ENCODE data around the gene ATP6AP1. TPM values are rescaled to one million over a fixed set of nuclear protein-coding genes. Genes with fewer than 3 reads are reported as not detected.

Gene ATP6AP1
- total RNA-seq, 2 experiments from 2014 or later: 46.1 to 46.9 TPM

DNA sequence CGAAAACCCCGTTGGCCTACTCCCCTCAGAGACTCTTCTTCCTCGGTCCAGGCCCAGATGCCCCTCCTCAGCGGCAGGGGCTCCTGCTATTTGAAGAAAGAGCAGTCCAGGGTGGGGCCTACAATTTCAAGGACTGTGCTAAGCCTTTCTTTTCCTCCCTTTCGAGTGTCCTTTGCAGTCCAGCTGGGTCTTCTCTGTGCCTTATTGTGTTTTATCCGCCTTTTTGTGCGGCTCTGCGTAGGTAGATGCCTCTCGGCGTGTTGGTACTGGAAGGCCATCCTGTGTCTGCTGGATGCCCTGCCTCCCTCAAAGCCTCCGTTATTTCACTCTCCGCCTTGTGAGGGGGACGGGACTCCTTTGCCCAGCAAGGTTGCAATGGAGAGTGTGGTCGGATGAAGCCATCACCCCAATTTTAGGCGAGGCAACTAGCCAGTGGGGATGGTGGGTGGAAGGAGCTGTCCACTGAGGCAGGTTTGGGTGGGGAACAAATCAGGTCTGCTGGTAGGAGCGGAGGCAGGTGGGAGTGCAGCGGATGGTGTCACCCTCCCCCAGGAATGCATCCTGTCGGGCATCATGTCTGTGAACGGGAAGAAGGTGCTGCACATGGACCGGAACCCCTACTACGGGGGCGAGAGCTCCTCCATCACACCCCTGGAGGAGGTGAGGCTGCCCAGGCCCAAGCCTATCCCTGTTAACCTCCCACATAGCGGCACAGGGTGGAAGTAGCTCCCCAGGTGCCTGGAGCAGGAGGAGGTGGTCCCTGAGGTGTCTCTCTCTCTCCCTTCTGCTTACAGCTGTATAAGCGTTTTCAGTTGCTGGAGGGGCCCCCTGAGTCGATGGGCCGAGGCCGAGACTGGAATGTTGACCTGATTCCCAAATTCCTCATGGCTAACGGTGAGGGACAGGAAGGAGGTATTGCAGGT is 9.8 kb downstream of the ATP6AP1 start:
- Mint-ChIP-seq H3K4me3 (peak overlapping the region; percentile 81), H3K4me1 (peaks cover 31% of the 10 kb centered on the region), H3K27ac (peak overlapping the region; percentile 83), H3K9me3 (no peaks in the 10 kb centered on the region), H3K36me3 (ENCODE audit: low read depth) (peaks cover 21% of the 10 kb centered on the region), H3K27me3 (no peaks in the 10 kb centered on the region)
- POLR2A ChIA-PET: no interaction called here
- CTCF ChIA-PET: interaction anchor here (0.6 to 1.2 kb wide), 2 partner anchors 10 to 199 kb away, joined by 3 to 4 read pairs; partner anchors contain the start of gene ATP6AP1
- DNase-seq: no peak

- Mint-ChIP-seq H3K27ac (no peak overlapping the region), H3K4me1 (peaks cover 36% of the 10 kb centered on the region), H3K27me3 (no peaks in the 10 kb centered on the region), H3K9me3 (no peaks in the 10 kb centered on the region), H3K4me3 (no peak overlapping the region), H3K36me3 (ENCODE audit: low read depth) (peaks cover 17% of the 10 kb centered on the region)
- ChIA-PET POLR2A (no interaction called here), CTCF (interaction anchor here (1.2 kb wide), 1 partner anchor 11 kb away, joined by 3 read pairs; the partner anchor contains the start of gene ATP6AP1)
- DNase-seq: no peak
These were observed 11.4 kb downstream of the ATP6AP1 start for GRCh38 chrX:154439841-154440240.

GRCh38 chrX:154440623-154441357 is 12.3 kb downstream of the ATP6AP1 start:
- Mint-ChIP-seq H3K27ac (no peak overlapping the region), H3K27me3 (no peaks in the 10 kb centered on the region), H3K36me3 (ENCODE audit: low read depth) (peaks cover 11% of the 10 kb centered on the region), H3K9me3 (no peaks in the 10 kb centered on the region), H3K4me1 (peaks cover 36% of the 10 kb centered on the region), H3K4me3 (no peak overlapping the region)
- POLR2A ChIA-PET: no interaction called here
- DNase-seq: no peak
- CTCF ChIA-PET: interaction anchor here (1.0 to 1.5 kb wide), 3 partner anchors 10 to 42 kb away, joined by 3 to 5 read pairs (median 4); partner anchors contain the start of genes ATP6AP1 and RPL10

DNA sequence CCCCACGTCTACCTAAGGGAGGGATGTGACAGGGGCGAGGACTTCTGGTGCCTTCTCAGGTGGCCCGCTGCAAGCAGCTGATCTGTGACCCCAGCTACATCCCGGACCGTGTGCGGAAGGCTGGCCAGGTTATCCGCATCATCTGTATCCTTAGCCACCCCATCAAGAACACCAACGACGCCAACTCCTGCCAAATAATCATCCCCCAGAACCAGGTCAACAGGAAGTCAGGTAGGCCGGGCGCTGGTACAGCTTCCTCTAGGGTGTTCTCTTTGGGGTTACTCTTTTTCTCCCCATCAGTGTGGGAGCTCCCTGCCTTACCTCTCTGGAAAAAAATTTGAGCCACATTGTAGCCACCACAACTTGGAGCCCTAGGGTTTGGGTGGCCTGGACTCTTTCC is 13.1 kb downstream of the ATP6AP1 start:
- H3K4me1 Mint-ChIP-seq: peaks cover 29% of the 10 kb centered on the region
- CTCF ChIA-PET: interaction anchor here (1.1 to 1.5 kb wide), 2 partner anchors 9 to 13 kb away, joined by 3 to 4 read pairs; partner anchors contain the start of gene ATP6AP1
- no peaks in the 10 kb centered on the region for H3K27me3 Mint-ChIP-seq
- no peak overlapping the region for H3K4me3 Mint-ChIP-seq
- POLR2A ChIA-PET: no interaction called here
- H3K36me3 Mint-ChIP-seq (ENCODE audit: low read depth): peaks cover 7% of the 10 kb centered on the region
- no peak overlapping the region for H3K27ac Mint-ChIP-seq
- DNase-seq: no peak
- H3K9me3 Mint-ChIP-seq: no peaks in the 10 kb centered on the region

DNA sequence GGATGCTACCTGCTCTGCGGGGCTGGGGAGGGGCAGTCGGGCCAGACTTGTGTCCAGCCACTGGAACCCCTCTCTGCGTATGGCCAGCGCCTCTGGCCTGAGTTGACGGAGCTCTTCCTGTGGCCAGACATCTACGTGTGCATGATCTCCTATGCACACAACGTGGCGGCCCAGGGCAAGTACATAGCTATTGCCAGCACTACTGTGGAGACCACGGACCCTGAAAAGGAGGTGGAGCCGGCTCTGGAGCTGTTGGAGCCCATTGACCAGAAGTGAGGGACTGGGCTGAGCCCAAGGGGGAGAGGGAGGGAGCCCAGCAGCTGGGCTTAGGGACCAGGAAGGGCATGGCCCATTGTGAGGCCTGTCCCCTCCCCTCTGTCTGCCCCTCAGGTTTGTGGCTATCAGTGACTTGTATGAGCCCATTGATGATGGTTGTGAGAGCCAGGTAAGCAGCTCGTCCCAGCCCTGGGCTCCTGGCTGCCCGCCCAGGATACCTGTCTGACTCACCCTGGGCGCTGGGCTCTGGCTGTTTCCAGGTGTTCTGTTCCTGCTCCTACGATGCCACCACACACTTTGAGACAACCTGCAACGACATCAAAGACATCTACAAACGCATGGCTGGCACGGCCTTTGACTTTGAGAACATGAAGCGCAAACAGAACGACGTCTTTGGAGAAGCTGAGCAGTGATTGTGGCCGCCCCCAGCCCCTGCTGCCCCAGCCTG is 13.7 kb downstream of the ATP6AP1 start:
- no peak for DNase-seq
- CTCF ChIA-PET: interaction anchor here (1.5 kb wide), 1 partner anchor 14 kb away, joined by 4 read pairs; the partner anchor contains the start of gene ATP6AP1
- no peak overlapping the region for H3K4me3 Mint-ChIP-seq
- no peaks in the 10 kb centered on the region for H3K27me3 Mint-ChIP-seq
- peaks cover 31% of the 10 kb centered on the region for H3K4me1 Mint-ChIP-seq
- POLR2A ChIA-PET: no interaction called here
- H3K27ac Mint-ChIP-seq: peak overlapping the region; percentile 19
- peaks cover 10% of the 10 kb centered on the region for H3K36me3 Mint-ChIP-seq (ENCODE audit: low read depth)
- H3K9me3 Mint-ChIP-seq: no peaks in the 10 kb centered on the region

DNA sequence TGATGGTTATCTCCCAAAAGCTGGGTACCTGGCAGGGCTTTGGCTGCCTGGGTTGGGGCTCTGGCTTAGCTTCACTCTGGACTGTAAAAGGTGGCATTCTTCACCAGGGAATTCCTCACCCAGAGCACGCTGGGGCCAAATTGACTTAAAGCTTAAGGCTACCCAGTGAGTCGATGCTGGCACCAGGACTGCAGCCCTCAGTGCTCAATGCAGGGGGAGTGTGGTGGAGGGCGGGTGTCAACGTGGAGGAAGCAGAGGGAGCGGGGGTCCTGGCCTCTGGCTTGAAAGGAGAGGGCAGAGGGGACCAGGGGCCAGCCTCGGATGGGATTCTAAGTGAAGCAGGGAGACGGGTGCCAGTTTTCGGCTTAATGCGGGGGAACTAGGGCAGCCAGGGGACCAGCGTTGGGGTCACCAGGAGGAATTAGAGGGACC is 15.0 kb downstream of the ATP6AP1 start:
- no peaks in the 10 kb centered on the region for H3K9me3 Mint-ChIP-seq
- no peak for DNase-seq
- peaks cover 11% of the 10 kb centered on the region for H3K36me3 Mint-ChIP-seq (ENCODE audit: low read depth)
- ChIA-PET CTCF (no interaction called here), POLR2A (no interaction called here)
- peak overlapping the region; percentile 84 for H3K27ac Mint-ChIP-seq
- peaks cover 24% of the 10 kb centered on the region for H3K4me1 Mint-ChIP-seq
- no peaks in the 10 kb centered on the region for H3K27me3 Mint-ChIP-seq
- peak overlapping the region; percentile 70 for H3K4me3 Mint-ChIP-seq

DNA sequence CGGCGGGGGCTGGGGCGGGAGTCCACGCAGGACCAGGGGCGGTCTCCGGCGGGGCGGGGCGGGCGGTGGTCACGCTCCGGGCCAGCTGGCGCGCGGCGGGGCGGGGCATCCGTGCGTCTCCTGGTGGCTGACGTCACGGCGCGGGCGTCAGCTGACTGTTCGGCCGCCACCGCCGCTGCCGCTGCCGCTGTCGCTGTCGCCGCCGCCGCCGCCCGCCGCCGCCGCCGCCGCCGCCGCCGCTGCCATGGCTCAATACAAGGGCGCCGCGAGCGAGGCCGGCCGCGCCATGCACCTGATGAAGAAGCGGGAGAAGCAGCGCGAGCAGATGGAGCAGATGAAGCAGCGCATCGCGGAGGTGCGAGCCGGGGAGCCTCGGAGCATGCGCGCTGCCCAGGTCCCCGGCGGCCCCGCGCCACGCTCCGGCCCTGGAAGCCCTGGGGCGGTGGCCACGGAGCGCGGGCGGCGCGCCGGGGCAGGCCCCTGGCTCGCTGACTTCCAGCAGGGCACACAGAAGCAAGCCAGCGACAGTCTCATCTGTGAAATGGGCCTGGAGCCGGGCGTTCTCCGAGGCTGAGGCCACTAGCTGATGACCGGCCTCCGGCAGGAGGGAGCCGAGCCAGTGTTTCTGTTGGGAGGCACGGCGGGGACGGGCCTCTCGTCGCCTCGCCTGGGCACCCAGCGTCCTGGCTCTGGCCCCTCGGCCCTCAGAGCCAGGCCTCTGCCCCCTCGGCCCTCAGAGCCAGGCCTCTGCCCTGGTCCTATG is 15.7 kb downstream of the ATP6AP1 start, which contains the start of gene FAM50A:
Gene FAM50A (plus strand): TSS at position 150 of the 763 bp plus-strand sequence. CDS start 95 bp downstream, at position 245.
- H3K4me3 Mint-ChIP-seq: peak within 1 kb of the TSS; percentile 70
- DNase-seq: peak; percentile 66
- H3K36me3 Mint-ChIP-seq (ENCODE audit: low read depth): peaks cover 11% of the 10 kb centered on the region
- POLR2A ChIA-PET: no interaction called here
- peaks cover 22% of the 10 kb centered on the region for H3K4me1 Mint-ChIP-seq
- H3K9me3 Mint-ChIP-seq: no peaks in the 10 kb centered on the region
- peak within 1 kb of the TSS; percentile 84 for H3K27ac Mint-ChIP-seq
- H3K27me3 Mint-ChIP-seq: no peaks in the 10 kb centered on the region
- CTCF ChIA-PET: interaction anchor here (1.1 kb wide), 1 partner anchor 11 kb away, joined by 3 read pairs; no protein-coding TSS in a partner anchor

GRCh38 chrX:154444755-154445246 is 16.3 kb downstream of the ATP6AP1 start:
- H3K9me3 Mint-ChIP-seq: no peaks in the 10 kb centered on the region
- H3K36me3 Mint-ChIP-seq (ENCODE audit: low read depth): peaks cover 11% of the 10 kb centered on the region
- H3K27ac Mint-ChIP-seq: no peak overlapping the region
- H3K27me3 Mint-ChIP-seq: no peaks in the 10 kb centered on the region
- ChIA-PET CTCF (interaction anchor here (1.1 kb wide), 1 partner anchor 10 kb away, joined by 3 read pairs; no protein-coding TSS in a partner anchor), POLR2A (no interaction called here)
- peak overlapping the region; percentile 56 for H3K4me3 Mint-ChIP-seq
- peaks cover 21% of the 10 kb centered on the region for H3K4me1 Mint-ChIP-seq
- DNase-seq: no peak

DNA sequence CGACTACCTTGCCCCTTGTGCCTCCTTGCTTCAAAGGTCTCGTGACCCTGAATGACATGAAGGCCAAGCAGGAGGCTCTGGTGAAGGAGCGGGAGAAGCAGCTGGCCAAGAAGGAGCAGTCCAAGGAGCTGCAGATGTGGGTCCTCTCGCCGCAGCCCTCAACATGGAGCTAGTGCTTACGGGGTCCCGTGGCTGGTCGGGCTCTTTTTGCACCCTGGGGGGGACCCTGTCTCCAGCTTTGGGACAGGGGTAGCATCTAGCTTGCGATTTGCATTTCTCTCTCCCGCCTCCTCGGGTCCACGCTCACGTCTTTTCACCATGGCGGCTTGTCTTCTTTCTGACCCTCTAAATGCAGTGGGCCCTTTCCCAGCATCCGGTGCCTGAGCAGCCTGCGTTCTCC is 17.3 kb downstream of the ATP6AP1 start:
- POLR2A ChIA-PET: interaction anchor here (0.6 kb wide), 1 partner anchor 98 kb away, joined by 3 read pairs; no protein-coding TSS in a partner anchor
- Mint-ChIP-seq H3K4me1 (peaks cover 17% of the 10 kb centered on the region), H3K27me3 (no peaks in the 10 kb centered on the region), H3K27ac (no peak overlapping the region), H3K9me3 (no peaks in the 10 kb centered on the region), H3K36me3 (ENCODE audit: low read depth) (peaks cover 11% of the 10 kb centered on the region), H3K4me3 (peak overlapping the region; percentile 34)
- no peak for DNase-seq
- CTCF ChIA-PET: interaction anchor here (1.1 to 1.9 kb wide), 2 partner anchors 9 to 42 kb away, joined by 3 to 5 read pairs; no protein-coding TSS in a partner anchor

DNA sequence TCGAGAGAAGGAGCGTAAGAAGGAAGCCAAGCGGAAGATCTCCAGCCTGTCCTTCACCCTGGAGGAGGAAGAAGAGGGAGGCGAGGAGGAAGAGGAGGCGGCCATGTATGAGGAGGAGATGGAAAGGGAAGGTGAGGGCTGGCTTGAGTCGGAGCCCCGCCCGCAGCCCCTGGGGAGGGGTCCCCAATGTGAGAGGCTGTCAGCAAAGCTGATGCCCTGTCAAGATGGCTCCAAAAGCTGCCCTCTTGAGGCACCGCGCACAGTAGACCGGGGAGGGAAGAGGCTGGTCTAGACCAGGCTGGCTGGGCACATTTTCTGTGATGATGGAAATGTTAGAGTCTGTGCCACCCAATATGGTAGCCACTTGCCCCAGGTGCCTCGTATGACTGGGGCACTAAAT is 18.0 kb downstream of the ATP6AP1 start:
- Mint-ChIP-seq H3K27me3 (no peaks in the 10 kb centered on the region), H3K9me3 (no peaks in the 10 kb centered on the region), H3K36me3 (ENCODE audit: low read depth) (peaks cover 9% of the 10 kb centered on the region), H3K4me3 (no peak overlapping the region), H3K27ac (no peak overlapping the region), H3K4me1 (peaks cover 16% of the 10 kb centered on the region)
- ChIA-PET CTCF (interaction anchor here (1.9 kb wide), 1 partner anchor 41 kb away, joined by 5 read pairs; no protein-coding TSS in a partner anchor), POLR2A (no interaction called here)
- no peak for DNase-seq

- Mint-ChIP-seq H3K9me3 (no peaks in the 10 kb centered on the region), H3K4me3 (no peak overlapping the region), H3K27ac (no peak overlapping the region), H3K36me3 (ENCODE audit: low read depth) (peaks cover 9% of the 10 kb centered on the region), H3K27me3 (no peaks in the 10 kb centered on the region), H3K4me1 (peaks cover 4% of the 10 kb centered on the region)
- no peak for DNase-seq
- POLR2A ChIA-PET: no interaction called here
- CTCF ChIA-PET: no interaction called here
These were observed 20.0 kb downstream of the ATP6AP1 start for GRCh38 chrX:154448484-154448883.

Measured in activated CD4-positive, alpha-beta T cell treated with anti-CD3 and anti-CD28 coated beads, Interleukin-2, amount 10 ng/mL, durations not matched to agents 7 days and 5 days (primary cell).